Left ventricle myocardium superior (tissue), 1 donor: ENCODE results near the gene DNAAF2. TPM values are rescaled to one million over a fixed set of nuclear protein-coding genes. Genes with fewer than 3 reads are reported as not detected.
"Not testable (repeated sequence)": the region's sequence is repeated elsewhere in the genome, so short reads cannot be mapped to it uniquely, and the experiment has no call there.

Experiments
- ATAC-seq: fragments of 200-7000 bp; cut with Tn5 transposase; one replicate; pipeline ENCODE4 v1.9.1; 2020; ENCODE audit warnings: mild to moderate bottlenecking, moderate library complexity
- DNase-seq: peaks from one replicate; pipeline ENCODE4 v3.0.0-alpha.2; 2020
- intact Hi-C: fragments of 100-400 bp; cut with micrococcal nuclease; formaldehyde crosslinking; loops from one replicate; pipeline ENCODE4 v1.11.0; 2022
- total RNA-seq: library from RNA; stranded (reverse); fragmentation: NEBNext Ultra II Directional; extraction: Animal tissue kit (Norgen Biotek cat#: 25700); gene quantifications from one replicate; pipeline ENCODE4 v1.2.1, GENCODE V29; 2021
- donor health status: DM: no; HTN: yes; CAD: no; lungs with severe emphysema.

Gene DNAAF2
- total RNA-seq, 1 donor from 2014 or later: 6.8 TPM

DNA sequence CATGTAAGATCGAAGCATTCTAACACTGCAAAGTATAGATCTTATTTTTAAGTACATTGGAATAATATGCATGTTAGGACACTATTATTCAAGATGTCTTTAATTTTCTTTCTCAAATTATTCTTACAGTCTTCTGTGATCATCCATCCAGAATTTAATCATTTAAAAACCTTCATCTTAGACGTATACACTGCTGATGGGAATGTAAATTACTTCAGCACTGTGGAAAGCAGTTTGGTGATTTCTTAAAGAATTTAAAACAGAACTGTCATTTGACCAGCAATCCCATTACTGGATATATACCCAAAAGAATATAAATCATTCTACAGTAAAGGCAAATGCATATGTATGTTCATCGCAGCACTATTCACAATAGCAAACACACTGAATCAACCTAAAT lies 45.7 kb downstream of the DNAAF2 start:
- intact Hi-C loops: no loop called here
- ATAC-seq (no peak), DNase-seq (no peak)

GRCh38 chr14:49586673-49587460 lies 48.2 kb downstream of the DNAAF2 start:
- DNase-seq (peak; percentile 35), ATAC-seq (peak; percentile 33)
- intact Hi-C loops: no loop called here

DNA sequence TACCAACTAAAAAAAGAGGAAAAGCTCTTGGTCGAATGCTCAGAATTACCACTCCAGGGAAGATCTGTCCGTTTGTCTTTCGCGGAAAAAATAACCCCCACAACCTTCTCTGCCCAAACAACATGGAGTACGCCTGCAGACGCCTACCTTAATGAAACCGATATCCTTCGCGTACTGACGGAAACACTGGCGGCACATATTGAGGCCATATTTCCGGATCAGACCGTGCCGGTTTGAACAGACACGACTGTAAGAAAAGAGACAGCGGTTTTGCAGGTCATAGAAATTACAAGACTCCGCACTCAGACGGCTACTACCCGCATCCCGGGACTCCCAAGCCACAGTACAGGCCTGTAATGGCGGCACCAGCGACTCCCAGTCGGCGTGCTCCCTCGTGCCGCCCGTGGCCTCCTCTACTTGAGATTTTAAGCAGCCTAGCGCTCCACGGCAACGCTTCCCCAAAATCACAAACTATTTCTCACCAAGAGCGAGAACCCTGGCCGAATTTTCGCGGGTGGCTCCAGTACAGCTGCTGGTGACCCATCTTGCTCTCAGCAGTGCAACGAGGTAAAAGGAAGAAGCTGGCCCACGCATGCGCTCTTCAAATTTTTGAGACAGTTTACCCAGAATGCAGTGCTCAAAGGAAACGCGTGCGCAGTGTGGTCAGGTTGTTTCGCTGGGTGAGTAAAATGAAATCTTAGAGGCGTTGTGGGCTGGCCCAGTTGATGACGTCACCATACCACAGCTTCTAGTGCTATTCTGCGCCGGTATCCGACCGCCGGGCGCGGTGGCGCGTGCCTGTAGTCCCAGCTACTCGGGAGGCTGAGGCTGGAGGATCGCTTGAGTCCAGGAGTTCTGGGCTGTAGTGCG lies 49.0 kb downstream of the DNAAF2 start, which contains the start of gene RPS29:
RPS29 (minus strand) TSS at position 578 of the 870 bp plus-strand sequence; CDS start at position 544, 34 bp downstream.
- peak; percentile 98 for DNase-seq
- peak; percentile 98 for ATAC-seq
- intact Hi-C loops: no loop called here

DNA sequence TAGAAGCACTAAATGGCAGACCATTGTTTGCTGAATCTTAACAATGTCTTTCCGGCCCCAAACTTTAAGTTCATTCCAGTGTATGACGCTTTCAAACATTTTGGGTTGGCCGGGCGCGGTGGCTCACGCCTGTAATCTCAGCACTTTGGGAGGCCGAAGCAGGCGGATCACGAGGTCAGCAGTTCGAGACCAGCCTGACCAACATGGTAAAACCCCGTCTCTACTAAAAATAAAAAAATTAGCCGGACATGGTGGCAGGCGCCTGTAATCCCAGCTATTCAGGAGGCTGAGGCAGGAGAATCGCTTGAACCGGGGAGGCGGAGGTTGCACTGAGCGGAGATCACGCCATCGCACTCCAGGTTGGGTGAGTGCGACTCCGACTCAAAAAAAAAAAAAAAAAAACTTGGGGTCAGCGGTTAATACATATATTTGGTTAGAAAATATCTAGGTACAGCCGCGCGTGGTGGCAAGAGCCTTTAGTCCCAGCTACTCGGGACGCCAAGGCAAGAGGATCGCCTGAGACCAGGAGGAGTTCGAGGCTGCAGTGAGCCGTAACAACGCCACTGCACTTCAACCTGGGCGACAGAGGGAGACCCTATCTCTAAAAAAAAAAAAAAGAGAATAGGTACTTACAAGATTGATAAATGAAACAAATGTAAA lies 49.9 kb downstream of the DNAAF2 start:
- ATAC-seq, intact Hi-C loops: not testable (repeated sequence)

GRCh38 chr14:49584058-49584457 lies 51.0 kb downstream of the DNAAF2 start:
- intact Hi-C loops: no loop called here
- no peak for ATAC-seq
- DNase-seq: no peak

More for the DNA sequence above, 49.9 kb downstream of the DNAAF2 start:
- not testable (repeated sequence) for DNase-seq

DNA sequence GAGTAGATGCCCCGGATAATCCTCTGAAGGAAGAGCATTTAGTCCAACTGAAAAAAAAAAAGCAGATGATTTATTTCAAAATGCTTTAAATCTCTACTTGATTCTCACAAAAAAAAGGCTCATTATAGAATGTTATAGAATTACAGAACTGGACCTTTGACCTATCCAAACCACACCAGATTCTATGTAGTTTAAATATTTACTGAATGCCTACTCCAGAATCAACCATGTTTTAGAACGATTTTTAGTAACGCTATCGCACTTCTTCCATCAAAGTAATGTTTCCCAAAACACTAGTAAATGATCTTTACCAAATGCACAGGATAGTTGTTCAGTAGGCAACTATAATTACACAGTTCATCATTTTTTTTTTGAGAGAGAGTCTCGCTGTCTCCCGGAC lies 51.4 kb downstream of the DNAAF2 start:
- no peak for DNase-seq
- intact Hi-C loops: no loop called here
- ATAC-seq: no peak

GRCh38 chr14:49582113-49582977 lies 52.7 kb downstream of the DNAAF2 start:
- ATAC-seq (no peak), DNase-seq (no peak)
- intact Hi-C loops: no loop called here

DNA sequence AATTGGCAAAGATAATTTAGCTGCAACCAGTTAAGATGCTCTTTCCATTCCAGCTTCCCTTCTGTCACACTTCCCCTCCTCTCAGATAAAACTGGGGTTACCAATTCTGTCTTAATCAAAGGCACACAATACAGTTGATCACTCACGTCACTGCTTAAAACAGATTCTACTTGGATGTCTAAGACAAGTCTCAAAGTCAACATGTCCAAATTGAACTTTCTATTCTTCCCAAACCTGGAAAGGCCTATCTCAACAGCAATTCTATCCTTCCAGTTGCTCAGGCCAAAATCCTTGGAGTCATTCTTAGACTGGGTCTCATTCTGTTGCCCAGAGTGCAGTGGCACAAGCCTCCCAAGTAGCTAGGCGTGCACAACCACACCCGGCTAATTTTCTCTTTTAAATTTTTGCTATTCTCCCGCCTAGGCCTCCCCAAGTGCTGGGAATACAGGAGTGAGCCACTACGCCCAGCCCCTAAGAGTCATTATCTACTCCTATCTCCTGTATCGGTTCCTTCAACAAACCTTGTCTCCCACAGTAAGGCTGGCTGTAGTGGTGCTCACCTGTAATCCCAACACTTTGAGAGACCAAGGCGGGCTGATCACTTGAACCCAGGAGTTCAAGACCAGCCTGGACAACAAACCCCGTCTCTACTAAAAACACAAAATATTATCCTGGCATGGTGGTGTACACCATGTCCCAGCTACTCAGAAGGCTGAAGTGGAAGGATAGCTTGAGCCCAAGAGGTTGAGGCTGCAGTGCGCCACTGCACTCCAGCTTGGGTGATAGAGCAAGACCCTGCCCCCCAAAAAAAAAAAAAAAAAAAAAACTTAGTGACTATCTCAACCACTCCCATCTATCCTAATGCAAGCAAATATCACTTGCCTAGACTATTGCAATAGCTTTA lies 53.6 kb downstream of the DNAAF2 start:
- intact Hi-C loops: no loop called here
- DNase-seq (no peak), ATAC-seq (no peak)

DNA sequence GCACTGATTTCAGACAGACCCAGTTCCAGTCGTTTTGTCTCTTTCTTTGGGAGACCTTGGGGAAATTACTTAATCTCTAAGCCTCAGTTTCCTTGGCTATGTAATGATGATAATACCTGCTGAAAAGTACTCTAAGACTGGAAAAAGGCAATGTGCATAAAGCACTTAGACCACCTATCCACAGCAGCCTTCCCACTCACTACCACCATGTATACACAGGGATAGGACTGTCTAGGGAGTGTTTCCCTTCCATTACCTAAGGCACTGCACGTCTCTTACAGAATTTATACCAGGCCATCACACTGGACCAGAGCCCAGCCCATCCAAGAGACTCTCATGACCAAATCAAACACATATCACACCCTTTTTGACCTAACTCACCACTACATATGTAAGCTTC lies 55.2 kb downstream of the DNAAF2 start:
- intact Hi-C loops: no loop called here
- ATAC-seq (no peak), DNase-seq (no peak)

DNA sequence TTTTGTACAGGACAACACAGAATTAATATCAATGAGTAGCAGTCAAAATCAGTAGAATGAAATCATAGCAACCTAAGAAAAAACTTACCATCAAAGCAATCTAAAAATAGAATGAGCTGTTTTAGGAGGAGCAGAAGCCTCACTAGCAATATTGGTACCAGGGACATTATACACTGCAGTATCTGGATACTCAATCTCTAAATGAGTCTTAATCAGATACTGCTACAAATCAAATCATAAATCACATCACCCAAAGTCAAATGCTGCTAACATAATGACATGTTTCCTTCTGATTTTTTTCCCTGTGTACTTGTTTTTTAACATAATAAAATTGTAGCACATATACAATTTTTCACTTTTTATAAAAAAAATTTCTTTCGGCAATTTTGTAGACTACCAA lies 56.9 kb downstream of the DNAAF2 start:
- DNase-seq: no peak
- no peak for ATAC-seq
- intact Hi-C loops: no loop called here

Other genes starting within 250 kb of the DNAAF2 start
- gene RPS29, start 48.9 kb downstream of the DNAAF2 start, total RNA-seq: 791 TPM
- gene LRR1, start 36.3 kb downstream of the DNAAF2 start, total RNA-seq: 5.8 TPM
- gene RPL36AL, start 14.6 kb downstream of the DNAAF2 start, total RNA-seq: 149 TPM
- 9.6 TPM for gene MGAT2, start 14.4 kb downstream of the DNAAF2 start, total RNA-seq
- 0.40 TPM for gene POLE2, start 53.0 kb upstream of the DNAAF2 start, total RNA-seq
- 6.0 TPM for gene KLHDC1, start 57.9 kb upstream of the DNAAF2 start, total RNA-seq
- 85.5 TPM for gene KLHDC2, start 132.9 kb upstream of the DNAAF2 start, total RNA-seq
- 50.1 TPM for gene NEMF, start 217.5 kb upstream of the DNAAF2 start, total RNA-seq